HG02981 (cell line): Measurements from ENCODE around the gene BCL2L12.

Source experiments
- ATAC-seq: cut with Tn5 transposase; IDR thresholded peaks from one replicate; pipeline ENCODE4 v1.9.1; 2021; ENCODE audit warnings: mild to moderate bottlenecking, moderate library complexity; ENCODE audit not compliant: unreplicated experiment

The BCL2L12 gene

GRCh38 chr19:49684251-49684982, 18.7 kb downstream of the BCL2L12 start:
- ATAC-seq: no peak

DNA sequence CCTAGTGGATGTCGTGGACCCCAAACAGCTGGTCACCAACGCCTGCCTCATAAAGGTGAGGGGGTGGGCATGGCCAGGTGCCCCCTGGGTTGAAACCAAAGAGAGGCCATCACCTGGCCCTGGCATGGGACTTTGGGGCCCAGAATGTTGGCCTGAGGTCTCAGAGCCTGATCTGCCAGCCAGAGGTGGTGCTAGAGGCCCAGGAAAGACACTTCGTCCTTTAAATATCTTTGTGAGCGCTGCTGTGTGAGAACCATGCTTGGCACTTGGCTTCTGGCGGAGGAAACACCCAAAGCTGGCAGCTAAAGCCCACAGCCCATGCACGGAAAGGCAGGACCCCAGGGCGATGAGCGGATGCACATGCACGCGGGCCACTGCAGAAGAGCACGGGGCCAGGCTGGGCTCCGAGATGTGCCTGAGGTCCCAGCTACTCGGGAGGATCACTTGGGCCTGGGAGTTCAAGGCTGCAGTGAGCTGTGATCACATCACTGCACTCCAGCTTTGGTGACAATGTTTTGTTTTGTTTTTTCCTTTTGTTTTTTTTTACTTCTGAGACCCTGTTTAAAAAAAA, 19.3 kb downstream of the BCL2L12 start:
- no peak for ATAC-seq

- ATAC-seq: no peak
These were observed 20.2 kb downstream of the BCL2L12 start for GRCh38 chr19:49685845-49686332.

DNA sequence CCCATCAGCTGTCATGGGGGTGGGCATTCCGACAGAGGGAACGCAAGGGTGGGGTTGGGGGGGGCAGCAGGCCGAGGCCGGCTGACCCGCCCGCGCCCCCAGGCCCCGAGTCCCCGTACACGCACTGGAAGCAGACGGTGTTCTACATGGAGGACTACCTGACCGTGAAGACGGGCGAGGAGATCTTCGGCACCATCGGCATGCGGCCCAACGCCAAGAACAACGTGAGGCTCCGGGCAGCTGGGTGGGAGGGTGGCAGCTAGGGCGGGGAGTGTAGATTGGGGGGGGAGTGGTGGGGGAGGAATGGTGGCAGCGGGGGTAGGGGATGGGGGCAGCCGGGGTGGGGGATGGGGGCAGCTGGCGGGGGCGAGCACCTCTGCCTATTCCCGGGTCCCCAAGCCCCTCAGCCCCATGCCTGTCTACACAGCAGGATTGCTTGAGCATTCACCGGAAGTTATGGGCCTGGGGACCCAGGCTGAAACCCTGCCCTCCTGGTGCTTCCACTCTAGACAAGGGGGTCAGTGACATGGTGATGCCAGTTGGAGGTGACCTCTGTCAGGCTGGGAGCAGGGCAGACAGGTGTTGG, 20.9 kb downstream of the BCL2L12 start:
- ATAC-seq: no peak

- no peak for ATAC-seq
These were observed 21.4 kb downstream of the BCL2L12 start for GRCh38 chr19:49687150-49687549.

- ATAC-seq: no peak
These were observed 22.0 kb downstream of the BCL2L12 start for GRCh38 chr19:49687566-49688316.

DNA sequence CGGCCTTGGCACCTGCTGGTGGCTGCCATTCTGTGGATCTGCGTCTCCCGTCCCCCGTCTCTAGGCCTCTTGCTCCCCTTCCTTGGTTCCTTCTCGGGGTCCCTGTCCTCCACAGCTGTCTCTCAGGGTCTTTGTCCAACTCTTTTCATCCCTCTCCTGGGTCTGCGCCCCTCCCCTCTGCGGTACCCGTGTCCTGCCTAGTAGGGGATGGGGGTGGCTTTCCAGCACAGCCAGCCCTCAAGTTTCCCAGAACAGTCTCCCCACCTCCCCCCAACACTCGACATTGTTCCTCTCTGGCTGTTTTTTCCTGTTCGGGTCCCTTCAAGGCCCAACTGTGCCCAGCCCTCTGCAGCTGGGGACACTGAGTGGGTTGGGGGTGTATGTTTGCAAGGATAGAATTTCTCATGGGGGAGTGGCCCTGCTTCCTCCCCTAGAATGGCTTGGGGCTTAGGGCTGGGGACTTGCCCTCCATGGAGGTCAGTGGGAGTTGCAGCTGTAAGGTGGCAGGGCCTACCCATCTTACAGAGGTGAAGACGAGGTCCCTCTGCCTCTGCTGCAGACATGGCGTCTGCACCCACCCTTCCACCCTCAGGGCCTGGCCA, 22.9 kb downstream of the BCL2L12 start:
- no peak for ATAC-seq

DNA sequence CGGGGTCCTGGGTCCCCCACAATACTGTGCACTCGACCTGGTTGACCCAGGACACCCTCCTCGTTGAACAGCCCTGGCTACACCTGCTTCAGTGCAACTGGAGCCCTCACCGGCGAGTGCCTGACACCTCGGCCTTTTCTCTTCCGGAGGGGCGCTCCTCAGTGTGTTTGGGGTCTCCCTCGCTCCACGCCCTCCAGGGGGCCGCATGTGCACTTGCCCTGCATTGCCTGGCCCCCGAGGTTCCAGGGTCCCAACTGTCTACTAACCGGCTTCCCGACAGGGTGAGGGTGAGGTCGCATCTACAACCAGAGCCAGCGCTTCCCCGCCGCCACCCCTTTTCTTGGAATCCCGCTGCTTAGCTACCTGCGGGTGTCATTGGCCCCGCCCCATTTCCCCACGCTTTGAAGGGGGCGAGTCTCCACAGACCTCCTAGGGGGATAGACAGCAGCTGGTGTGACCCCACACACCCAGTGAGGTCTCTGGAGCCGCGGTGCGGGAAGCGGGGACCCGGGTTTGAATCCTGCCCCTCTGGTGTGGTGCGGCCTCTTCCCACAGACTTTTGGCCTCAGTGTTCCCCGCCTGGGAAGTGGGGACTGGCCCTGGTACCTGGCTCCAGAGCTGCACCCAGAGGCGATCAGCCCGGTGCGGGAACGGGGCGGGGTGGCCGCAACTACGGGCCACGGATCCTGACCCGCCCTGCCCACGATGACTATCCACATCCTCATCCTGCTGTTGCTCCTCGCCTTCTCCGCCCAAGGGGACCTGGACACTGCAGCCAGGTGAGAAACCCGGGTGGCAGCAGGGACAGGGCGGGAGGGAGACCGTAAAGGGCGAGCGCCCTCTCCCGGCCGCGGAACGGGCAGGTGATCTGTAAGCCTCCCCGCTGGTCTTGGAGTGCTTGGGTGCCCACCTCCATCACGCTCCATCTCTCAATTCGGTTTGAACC, 23.7 kb downstream of the BCL2L12 start, which contains the start of gene ADM5:
TSS of gene ADM5 (plus strand) at position 462 of the 946 bp plus-strand sequence. CDS start at position 706, 244 bp downstream.
- ATAC-seq: no peak

- no peak for ATAC-seq
These were observed 24.4 kb downstream of the BCL2L12 start for GRCh38 chr19:49690079-49690655.

DNA sequence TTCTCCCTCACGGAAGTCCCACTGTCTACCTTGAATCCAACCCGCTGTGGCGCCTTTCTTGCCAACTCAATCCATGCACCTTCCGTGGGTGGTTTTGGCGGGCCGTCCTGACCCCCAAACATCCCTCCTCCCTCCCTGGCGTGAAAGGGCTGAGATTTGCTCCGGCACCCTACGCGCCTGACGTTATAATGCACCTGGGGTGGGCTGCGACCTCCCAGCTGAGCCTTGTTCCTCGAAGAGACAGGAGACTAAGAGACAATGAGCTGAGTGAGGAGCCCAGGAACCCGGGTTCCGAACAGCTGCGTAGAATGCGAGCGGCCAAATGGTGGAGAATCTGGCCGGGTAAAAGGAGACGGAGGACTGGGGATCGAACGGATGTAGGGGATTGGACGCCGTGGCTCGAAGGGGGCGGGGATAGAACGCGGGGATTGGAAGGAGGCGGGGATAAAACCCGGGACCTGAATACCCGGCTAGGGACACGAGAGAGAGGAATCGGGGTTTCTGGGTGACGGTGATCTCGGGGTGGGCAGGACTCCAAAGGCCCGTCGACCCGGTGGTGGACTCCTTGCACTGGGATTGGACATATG, 25.0 kb downstream of the BCL2L12 start, which contains the start of gene CPT1C:
TSS of gene CPT1C (plus strand) at position 461 of the 587 bp plus-strand sequence. CDS start 1,137 bp downstream, outside the sequence.
- no peak for ATAC-seq

GRCh38 chr19:49691243-49692146, 25.8 kb downstream of the BCL2L12 start:
- no peak for ATAC-seq

DNA sequence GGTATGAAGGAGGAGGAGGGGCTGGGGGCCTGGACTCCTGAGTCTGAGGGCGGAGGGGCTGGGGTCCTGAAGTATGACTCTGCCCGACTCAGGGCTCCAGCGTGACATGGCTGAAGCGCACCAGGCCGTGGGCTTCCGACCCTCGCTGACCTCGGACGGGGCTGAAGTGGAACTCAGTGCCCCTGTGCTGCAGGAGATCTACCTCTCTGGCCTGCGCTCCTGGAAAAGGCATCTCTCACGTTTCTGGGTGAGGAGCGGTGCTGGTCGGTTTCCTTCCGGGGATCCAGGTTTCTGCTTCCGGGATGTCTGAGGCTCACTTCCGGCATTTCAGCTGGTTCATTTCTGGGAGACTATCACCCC, 26.4 kb downstream of the BCL2L12 start:
- ATAC-seq: no peak

DNA sequence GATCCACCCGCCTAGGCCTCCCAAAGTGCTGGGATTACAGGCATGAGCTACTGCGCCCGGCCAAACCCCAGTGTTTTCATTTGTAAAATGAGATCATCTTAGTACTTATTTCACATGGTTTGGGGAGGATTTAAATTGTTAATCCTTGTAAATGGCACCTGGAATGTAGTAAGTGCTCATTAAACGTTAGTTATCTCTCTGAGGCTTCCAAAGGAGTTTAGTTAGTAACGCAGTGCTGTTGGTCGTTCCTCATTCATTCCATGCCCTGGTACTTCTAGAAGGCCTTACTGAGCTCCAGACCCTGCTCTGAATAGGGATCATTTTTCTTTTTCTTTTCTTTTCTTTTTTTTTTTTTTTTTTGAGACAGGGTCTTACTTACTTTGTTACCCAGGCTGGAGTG, 30.4 kb downstream of the BCL2L12 start:
- ATAC-seq: no peak

GRCh38 chr19:49696865-49697264, 31.1 kb downstream of the BCL2L12 start:
- ATAC-seq: no peak

DNA sequence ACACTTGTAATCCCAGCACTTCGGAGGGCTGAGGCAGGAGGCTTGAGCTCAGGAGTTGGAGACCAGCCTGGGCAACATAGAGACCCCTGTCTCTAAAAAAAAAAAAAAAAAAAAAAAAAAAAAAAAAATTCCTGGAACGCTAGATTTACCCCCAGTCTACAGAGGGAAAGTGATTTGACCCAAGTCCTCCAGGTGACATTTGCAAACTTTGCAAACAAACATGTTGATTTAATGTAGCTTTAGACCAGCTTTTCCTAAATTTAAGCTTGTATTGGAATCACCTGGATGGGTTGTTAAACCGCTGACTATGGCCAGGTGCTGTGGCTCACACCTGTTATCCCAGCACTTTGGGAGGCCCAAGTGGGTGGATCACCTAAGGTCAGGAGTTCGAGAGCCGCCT, 33.6 kb downstream of the BCL2L12 start:
- ATAC-seq: no peak

GRCh38 chr19:49700563-49700962, 34.8 kb downstream of the BCL2L12 start:
- ATAC-seq: no peak

DNA sequence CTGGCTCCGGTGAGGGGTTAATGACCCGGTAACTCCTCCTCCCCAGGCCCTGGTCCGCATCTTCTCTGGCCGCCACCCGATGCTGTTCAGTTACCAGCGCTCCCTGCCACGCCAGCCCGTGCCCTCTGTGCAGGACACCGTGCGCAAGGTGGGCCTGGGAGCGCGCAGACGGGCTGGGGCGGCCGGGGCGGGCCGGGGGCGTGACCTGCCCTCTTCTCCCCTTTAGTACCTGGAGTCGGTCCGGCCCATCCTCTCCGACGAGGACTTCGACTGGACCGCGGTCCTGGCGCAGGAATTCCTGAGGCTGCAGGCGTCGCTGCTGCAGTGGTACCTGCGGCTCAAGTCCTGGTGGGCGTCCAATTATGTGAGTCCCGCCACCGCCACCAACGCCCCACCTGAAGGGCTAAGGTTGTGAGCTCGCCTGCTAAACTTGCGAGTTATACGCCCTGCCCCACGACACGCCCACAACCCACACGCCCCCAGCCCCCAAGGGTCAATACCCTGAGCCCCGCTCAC, 35.6 kb downstream of the BCL2L12 start:
- no peak for ATAC-seq
